Measurements from ENCODE around the gene GREB1L. TPM values are rescaled to one million over a fixed set of nuclear protein-coding genes. Genes with fewer than 3 reads are reported as not detected.

Gene GREB1L
- total RNA-seq, 2 experiments from 2014 or later, result not detected

DNA sequence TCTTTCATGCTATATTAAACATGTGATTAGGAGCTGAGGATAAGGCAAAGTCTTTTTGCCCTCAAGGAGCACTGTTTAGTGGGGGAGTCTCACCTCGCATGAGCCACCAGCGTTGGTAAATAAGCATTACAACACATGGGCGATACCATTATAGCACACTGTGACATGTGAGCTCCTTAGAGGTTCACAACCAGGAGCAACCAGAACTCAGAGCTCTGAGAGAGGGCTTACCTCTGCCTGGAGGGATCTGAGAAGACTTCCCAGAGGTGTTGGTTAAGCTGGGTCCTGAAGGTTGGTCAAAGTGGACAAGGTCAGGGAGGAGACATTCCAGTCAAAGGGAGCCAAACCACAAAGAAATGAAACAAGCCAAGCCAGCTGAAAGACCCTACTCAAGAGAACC, 199.6 kb downstream of the GREB1L start:
- H3K36me3 ChIP-seq (ENCODE audit: insufficient read depth, low read length), result no peaks in the 10 kb centered on the region
- no peak overlapping the region for H3K4me3 Mint-ChIP-seq
- H3K27me3 Mint-ChIP-seq, result peaks cover 39% of the 10 kb centered on the region
- H3K27ac ChIP-seq (ENCODE audit: low read depth in 1 of 2, low read length in 2 of 2), result no peak overlapping the region
- H3K9me3 ChIP-seq (ENCODE audit: control insufficient read depth in 1 of 2, insufficient read depth in 1 of 2, low read length in 2 of 2), result no peaks in the 10 kb centered on the region
- no peak for ATAC-seq (ENCODE audit: poor library complexity)
- H3K4me3 ChIP-seq (ENCODE audit: low read length), result no peak overlapping the region
- ChIA-PET POLR2A (no interaction called here), CTCF (no interaction called here)
- H3K4me1 ChIP-seq (ENCODE audit: insufficient read depth, low read length), result no peaks in the 10 kb centered on the region
- no peak for TF ChIP-seq CTCF (IDR thresholded peaks at IDR 0.05)
- no peak for DNase-seq
- H3K36me3 Mint-ChIP-seq (ENCODE audit: low read depth), result no peaks in the 10 kb centered on the region
- intact Hi-C loops (cut with DNase I, micrococcal nuclease), result no loop called here
- H3K27ac Mint-ChIP-seq, result no peak overlapping the region
- no peaks in the 10 kb centered on the region for H3K9me3 Mint-ChIP-seq
- H3K27me3 ChIP-seq (ENCODE audit: control insufficient read depth in 1 of 2, insufficient read depth in 2 of 2, low read length in 2 of 2), result no peaks in the 10 kb centered on the region
- H3K4me1 Mint-ChIP-seq (ENCODE audit: low read depth), result no peaks in the 10 kb centered on the region

- CTCF ChIA-PET, result interaction anchor here (0.5 kb wide), 1 partner anchor 1016 kb away, joined by 3 read pairs; no protein-coding TSS in a partner anchor
- no peak overlapping the region for H3K4me3 ChIP-seq (ENCODE audit: low read length)
- Mint-ChIP-seq H3K36me3 (ENCODE audit: low read depth) (no peaks in the 10 kb centered on the region), H3K4me3 (no peak overlapping the region), H3K4me1 (ENCODE audit: low read depth) (no peaks in the 10 kb centered on the region), H3K27ac (no peak overlapping the region), H3K27me3 (peaks cover 40% of the 10 kb centered on the region), H3K9me3 (no peaks in the 10 kb centered on the region)
- POLR2A ChIA-PET, result no interaction called here
- H3K27me3 ChIP-seq (ENCODE audit: control insufficient read depth in 1 of 2, insufficient read depth in 2 of 2, low read length in 2 of 2), result peaks cover 0 to 3% of the 10 kb centered on the region in 2 experiments
- H3K36me3 ChIP-seq (ENCODE audit: insufficient read depth, low read length), result no peaks in the 10 kb centered on the region
- TF ChIP-seq CTCF (IDR thresholded peaks at IDR 0.05), result no peak
- no peaks in the 10 kb centered on the region for H3K9me3 ChIP-seq (ENCODE audit: control insufficient read depth in 1 of 2, insufficient read depth in 1 of 2, low read length in 2 of 2)
- intact Hi-C loops (cut with DNase I, micrococcal nuclease), result no loop called here
- no peak overlapping the region for H3K27ac ChIP-seq (ENCODE audit: low read depth in 1 of 2, low read length in 2 of 2)
- DNase-seq, result no peak
- no peak for ATAC-seq (ENCODE audit: poor library complexity)
- no peaks in the 10 kb centered on the region for H3K4me1 ChIP-seq (ENCODE audit: insufficient read depth, low read length)
These were observed 201.9 kb downstream of the GREB1L start for GRCh38 chr18:21443776-21444464.

- H3K36me3 ChIP-seq (ENCODE audit: insufficient read depth, low read length), result no peaks in the 10 kb centered on the region
- H3K4me1 ChIP-seq (ENCODE audit: insufficient read depth, low read length), result no peaks in the 10 kb centered on the region
- H3K27me3 Mint-ChIP-seq, result peaks cover 44% of the 10 kb centered on the region
- no peaks in the 10 kb centered on the region for H3K9me3 Mint-ChIP-seq
- ATAC-seq (ENCODE audit: poor library complexity), result no peak
- H3K4me3 Mint-ChIP-seq, result no peak overlapping the region
- peak in 1 of 14 experiments; percentile 0 for DNase-seq
- no peaks in the 10 kb centered on the region for H3K9me3 ChIP-seq (ENCODE audit: control insufficient read depth in 1 of 2, insufficient read depth in 1 of 2, low read length in 2 of 2)
- H3K4me1 Mint-ChIP-seq (ENCODE audit: low read depth), result no peaks in the 10 kb centered on the region
- no peak overlapping the region for H3K4me3 ChIP-seq (ENCODE audit: low read length)
- POLR2A ChIA-PET, result no interaction called here
- intact Hi-C loops (cut with DNase I, micrococcal nuclease), result no loop called here
- H3K27me3 ChIP-seq (ENCODE audit: control insufficient read depth in 1 of 2, insufficient read depth in 2 of 2, low read length in 2 of 2), result peaks cover 0 to 3% of the 10 kb centered on the region in 2 experiments
- H3K27ac ChIP-seq (ENCODE audit: low read depth in 1 of 2, low read length in 2 of 2), result no peak overlapping the region
- no peaks in the 10 kb centered on the region for H3K36me3 Mint-ChIP-seq (ENCODE audit: low read depth)
- no peak overlapping the region for H3K27ac Mint-ChIP-seq
- no peak for TF ChIP-seq CTCF (IDR thresholded peaks at IDR 0.05)
- CTCF ChIA-PET, result interaction anchor here (0.5 kb wide), 1 partner anchor 1015 kb away, joined by 3 read pairs; no protein-coding TSS in a partner anchor
These were observed 202.6 kb downstream of the GREB1L start for GRCh38 chr18:21444465-21445212.
